Transverse colon (tissue), 4 donors: Measurements from ENCODE around the gene TMEM150C. TPM values are rescaled to one million over a fixed set of nuclear protein-coding genes. Genes with fewer than 3 reads are reported as not detected.

Experiments
- DNase-seq: peaks from one replicate; pipeline ENCODE4 v3.0.0-alpha.2; 2019
- H3K27ac ChIP-seq, 4 donors: fragments of 200-600 bp; sonication (generic); 2 replicates each; pipeline ENCODE4 v1.5.1; 2016 to 2018; ENCODE audit warnings: inconsistent platforms in 4 of 4
- H3K27me3 ChIP-seq: fragments of 200-600 bp; sonication (generic); 2 replicates; pipeline ENCODE4 v1.5.1; 2017; ENCODE audit warnings: inconsistent platforms
- H3K36me3 ChIP-seq, 4 donors: fragments of 200-600 bp; sonication (generic); 2 replicates each; pipeline ENCODE4 v1.5.1; 2017 to 2019; ENCODE audit warnings: inconsistent platforms in 4 of 4
- H3K4me1 ChIP-seq, 4 donors: fragments of 200-600 bp; sonication (generic); 2 replicates each; pipeline ENCODE4 v1.5.1; 2017 to 2020; ENCODE audit warnings: inconsistent platforms in 4 of 4
- H3K4me3 ChIP-seq, 4 donors: fragments of 200-600 bp; sonication (generic); 1 replicate in 1 of 4; 2 replicates in 3 of 4; pipeline versions ENCODE4 v1.5.1 to v1.6.1; 2017 to 2019; ENCODE audit warnings: inconsistent platforms in 4 of 4
- H3K9me3 ChIP-seq, 2 donors: fragments of 200-600 bp; sonication (generic); 2 replicates each; pipeline ENCODE4 v1.5.1; 2017 to 2019; ENCODE audit warnings: inconsistent platforms in 2 of 2
- EP300 ChIP-seq: sonication (generic); formaldehyde crosslinking; IDR thresholded peaks from one replicate; pipeline ENCODE4 v1.6.1; 2017; ENCODE audit warnings: antibody characterized with exemption, low read depth
- POLR2A ChIP-seq: fragments of 450-650 bp; IDR thresholded peaks from one replicate; pipeline ENCODE4 v1.6.1; 2016; ENCODE audit warnings: antibody characterized with exemption, mild to moderate bottlenecking, moderate library complexity
- POLR2AphosphoS5 ChIP-seq, 3 donors: sonication (generic); formaldehyde crosslinking; IDR thresholded peaks; one replicate each; pipeline ENCODE4 v1.6.1; 2016; ENCODE audit warnings: antibody characterized with exemption in 3 of 3
- WGBS, 2 donors: methylation state at CpG; one replicate each; pipeline ENCODE4 v1.1.5; 2018; ENCODE audit warnings: low coverage in 1 of 2; 5-methylcytosine and 5-hydroxymethylcytosine counted together
- in situ Hi-C, 4 donors: fragments of 200-750 bp; cut with MboI; loops; one replicate each; pipeline versions ENCODE4 v1.15.0 to v1.15.1; 2017; ENCODE audit warnings: low sequenced_read_pairs in 3 of 4, low pct_ligation_motif_present in 1 of 4, low pct_unique_long_range_greater_than_20kb in 1 of 4
- intact Hi-C: fragments of 100-400 bp; cut with DNase I; formaldehyde crosslinking; loops from one replicate; pipeline ENCODE4 v1.15.1; 2023; ENCODE audit warnings: low total_unique reads
- total RNA-seq, 4 donors: library from RNA; depleted of rRNA; stranded (reverse); fragments of >200 nt; gene quantifications; one replicate each; pipeline ENCODE4 v1.1.0, GENCODE V29; 2016
- TF ChIP-seq, protein P1 (sequence below), 5 experiments: fragments of 200-600 bp in 3 of 5; fragments of 450-650 bp in 2 of 5; sonication (generic) in 3 of 5; IDR thresholded peaks; 1 replicate in 2 of 5; 2 replicates in 3 of 5; pipeline ENCODE4 v1.5.1; 2016 to 2017; ENCODE audit warnings: antibody characterized with exemption in 5 of 5, inconsistent platforms in 3 of 5, mild to moderate bottlenecking in 2 of 5, moderate library complexity in 1 of 5

Gene TMEM150C
- total RNA-seq, 4 donors from 2014 or later: 0.37 to 6.6 (median 5.9) TPM; not detected in 1

DNA sequence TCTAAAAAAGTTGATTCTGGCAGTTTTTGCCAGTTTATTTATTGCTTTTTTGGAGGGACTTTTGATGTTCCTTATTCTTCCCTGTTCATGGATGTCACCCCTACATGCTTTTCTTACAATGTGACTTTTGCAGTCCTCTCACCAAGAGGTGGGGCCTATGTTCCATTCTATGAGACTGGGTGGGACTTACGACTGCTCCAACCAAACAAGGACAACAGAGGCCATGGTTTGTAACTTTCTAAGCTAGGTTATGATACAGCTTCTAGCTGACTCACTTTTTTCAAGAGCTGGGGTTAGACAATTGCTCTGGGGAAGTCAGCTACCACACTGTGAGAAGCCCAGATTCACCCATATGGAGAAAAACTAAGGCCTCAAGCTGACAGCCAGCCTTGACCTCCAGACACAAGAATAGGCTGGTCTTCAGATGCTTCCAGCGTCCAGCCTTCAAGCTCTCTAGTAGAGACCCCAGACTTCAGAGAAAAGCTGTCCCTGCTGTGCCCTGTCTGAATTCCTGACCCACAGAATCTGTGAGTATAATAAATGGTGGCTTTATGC, 91.9 kb downstream of the TMEM150C start:
- H3K36me3 ChIP-seq: no peaks in the 10 kb centered on the region
- no peaks in the 10 kb centered on the region for H3K27me3 ChIP-seq
- no peak overlapping the region for H3K4me3 ChIP-seq
- intact Hi-C loops (no loop called here), in situ Hi-C loops (loop anchor here (5.0 to 25.0 kb wide), 5 partner anchors 265 to 817 kb away; partner anchors contain the start of genes COPS4 (in 1 of the 4) and COQ2 (in 1 of the 4))
- H3K27ac ChIP-seq: no peak overlapping the region
- 64 to 85% methylated on average over 2 of the region's 2 CpGs for WGBS, 2 donors
- TF ChIP-seq EP300 (no peak), POLR2A (no peak), POLR2AphosphoS5 (IDR thresholded peaks at IDR 0.05) (no peak)
- TF ChIP-seq, protein P1, sequence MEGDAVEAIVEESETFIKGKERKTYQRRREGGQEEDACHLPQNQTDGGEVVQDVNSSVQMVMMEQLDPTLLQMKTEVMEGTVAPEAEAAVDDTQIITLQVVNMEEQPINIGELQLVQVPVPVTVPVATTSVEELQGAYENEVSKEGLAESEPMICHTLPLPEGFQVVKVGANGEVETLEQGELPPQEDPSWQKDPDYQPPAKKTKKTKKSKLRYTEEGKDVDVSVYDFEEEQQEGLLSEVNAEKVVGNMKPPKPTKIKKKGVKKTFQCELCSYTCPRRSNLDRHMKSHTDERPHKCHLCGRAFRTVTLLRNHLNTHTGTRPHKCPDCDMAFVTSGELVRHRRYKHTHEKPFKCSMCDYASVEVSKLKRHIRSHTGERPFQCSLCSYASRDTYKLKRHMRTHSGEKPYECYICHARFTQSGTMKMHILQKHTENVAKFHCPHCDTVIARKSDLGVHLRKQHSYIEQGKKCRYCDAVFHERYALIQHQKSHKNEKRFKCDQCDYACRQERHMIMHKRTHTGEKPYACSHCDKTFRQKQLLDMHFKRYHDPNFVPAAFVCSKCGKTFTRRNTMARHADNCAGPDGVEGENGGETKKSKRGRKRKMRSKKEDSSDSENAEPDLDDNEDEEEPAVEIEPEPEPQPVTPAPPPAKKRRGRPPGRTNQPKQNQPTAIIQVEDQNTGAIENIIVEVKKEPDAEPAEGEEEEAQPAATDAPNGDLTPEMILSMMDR (IDR thresholded peaks at IDR 0.05): no peak
- no peaks in the 10 kb centered on the region for H3K9me3 ChIP-seq
- no peaks in the 10 kb centered on the region for H3K4me1 ChIP-seq
- DNase-seq: no peak

DNA sequence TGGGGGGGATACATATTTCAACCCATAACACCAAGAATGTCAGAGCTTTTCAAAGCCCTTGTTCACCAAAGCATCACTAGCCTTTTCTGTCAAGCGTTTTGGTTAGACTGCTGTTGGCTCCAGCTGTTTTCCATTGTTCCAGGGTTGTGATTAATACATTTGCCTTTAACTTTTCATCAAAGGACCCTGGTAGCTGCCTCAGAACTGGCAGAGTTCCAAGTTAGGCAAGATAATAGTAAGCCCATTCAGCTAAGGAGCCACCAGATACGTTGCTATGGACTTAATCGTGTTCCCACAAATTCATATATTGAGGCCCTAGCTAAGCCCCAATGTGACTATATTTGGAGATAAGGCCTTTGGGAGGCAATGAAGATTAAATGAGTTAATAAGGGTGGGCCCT, 94.3 kb downstream of the TMEM150C start:
- no peak overlapping the region for H3K27ac ChIP-seq
- DNase-seq: no peak
- no peaks in the 10 kb centered on the region for H3K27me3 ChIP-seq
- H3K9me3 ChIP-seq: no peaks in the 10 kb centered on the region
- in situ Hi-C loops: loop anchor here (5.0 to 25.0 kb wide), 5 partner anchors 267 to 820 kb away; partner anchors contain the start of genes COPS4 (in 1 of the 4) and COQ2 (in 1 of the 4)
- TF ChIP-seq, protein P1 (IDR thresholded peaks at IDR 0.05): no peak
- TF ChIP-seq POLR2AphosphoS5 (IDR thresholded peaks at IDR 0.05) (no peak), EP300 (no peak), POLR2A (no peak)
- 46 to 74% methylated on average over 2 to 3 of the region's 3 CpGs for WGBS, 2 donors
- peaks cover 0 to 7% (median 3%) of the 10 kb centered on the region in 4 donors for H3K4me1 ChIP-seq
- H3K4me3 ChIP-seq: no peak overlapping the region
- no peaks in the 10 kb centered on the region for H3K36me3 ChIP-seq
- intact Hi-C loops: no loop called here

DNA sequence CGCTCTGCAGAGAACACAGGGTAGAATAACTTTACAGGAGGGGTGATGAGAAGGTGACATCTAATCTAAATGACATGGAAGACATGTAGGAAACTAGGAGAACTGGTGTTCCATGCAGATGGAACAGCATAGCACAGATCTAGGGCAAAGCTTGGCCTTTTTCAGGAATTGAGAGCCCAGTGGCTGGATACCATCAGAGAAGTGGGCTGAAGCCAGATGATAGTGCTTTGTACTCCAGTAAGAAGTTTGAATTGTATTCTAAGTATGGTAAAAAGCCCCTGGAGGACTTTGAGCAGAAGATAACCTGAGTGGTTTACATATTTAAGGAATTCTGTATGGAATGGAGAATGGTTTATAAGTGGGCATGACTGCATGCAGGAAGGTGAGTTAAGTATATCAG, 98.6 kb downstream of the TMEM150C start:
- TF ChIP-seq EP300 (no peak), POLR2AphosphoS5 (IDR thresholded peaks at IDR 0.05) (no peak), POLR2A (no peak)
- TF ChIP-seq, protein P1 (IDR thresholded peaks at IDR 0.05): no peak
- Histone ChIP-seq H3K36me3 (peaks cover 0 to 12% (median 3%) of the 10 kb centered on the region in 4 donors), H3K9me3 (no peaks in the 10 kb centered on the region), H3K4me3 (no peak overlapping the region), H3K27me3 (no peaks in the 10 kb centered on the region), H3K4me1 (peaks cover 0 to 7% (median 3%) of the 10 kb centered on the region in 4 donors), H3K27ac (no peak overlapping the region)
- in situ Hi-C loops (loop anchor here (10.0 to 25.0 kb wide), 4 partner anchors 272 to 824 kb away; partner anchors contain the start of genes COPS4 (in 1 of the 4) and COQ2 (in 1 of the 4)), intact Hi-C loops (no loop called here)
- DNase-seq: no peak
- WGBS, 2 donors: 89% methylated on average over 1 of the region's 1 CpG; no CpG with 5 or more reads in 1 of the 2 donors

DNA sequence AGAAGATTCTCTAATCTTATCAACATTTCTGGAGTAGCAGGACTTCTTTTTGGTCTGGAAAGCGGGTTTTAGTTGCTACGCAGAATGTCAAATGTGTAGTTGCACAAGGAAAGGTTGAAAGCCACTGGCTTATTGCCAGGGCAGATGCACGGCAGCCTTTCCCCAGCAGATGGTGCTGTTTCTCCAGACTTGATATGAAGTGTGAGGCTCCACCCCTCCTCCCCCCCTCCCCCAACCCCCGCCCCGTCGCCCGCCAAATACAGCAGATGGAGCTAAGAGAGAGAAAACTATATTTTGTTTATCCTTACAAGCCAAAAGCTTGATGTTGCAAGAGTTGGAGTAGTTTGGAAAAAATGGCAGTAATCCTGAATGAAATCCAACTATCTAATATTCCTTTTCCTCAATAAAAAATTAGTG, 99.4 kb downstream of the TMEM150C start:
- intact Hi-C loops: no loop called here
- H3K4me1 ChIP-seq: peaks cover 0 to 7% (median 3%) of the 10 kb centered on the region in 4 donors
- peak; percentile 90 for DNase-seq
- no peaks in the 10 kb centered on the region for H3K27me3 ChIP-seq
- WGBS, 2 donors: 9 to 10% methylated on average over 3 to 7 of the region's 7 CpGs
- in situ Hi-C loops: loop anchor here (10.0 to 25.0 kb wide), 4 partner anchors 272 to 825 kb away; partner anchors contain the start of genes COPS4 (in 1 of the 4) and COQ2 (in 1 of the 4)
- H3K27ac ChIP-seq: peak overlapping the region in 1 of 4 donors; percentile 27
- no peaks in the 10 kb centered on the region for H3K9me3 ChIP-seq
- peaks cover 0 to 17% (median 4%) of the 10 kb centered on the region in 4 donors for H3K36me3 ChIP-seq
- peak in 2 of 3 donors; percentile 58 to 67 for TF ChIP-seq POLR2AphosphoS5 (IDR thresholded peaks at IDR 0.05)
- no peak for TF ChIP-seq POLR2A
- TF ChIP-seq, protein P1 (IDR thresholded peaks at IDR 0.05): peak; percentile 54 to 92 (median 84)
- no peak overlapping the region for H3K4me3 ChIP-seq
